ENCODE data around the gene GPC6. TPM values are rescaled to one million over a fixed set of nuclear protein-coding genes. Genes with fewer than 3 reads are reported as not detected.

Gene GPC6
- total and polyA plus RNA-seq, 2 experiments from 2014 or later = 26.0 to 92.8 TPM

- Histone ChIP-seq H2AFZ (no peak overlapping the region), H4K20me1 (ENCODE audit: insufficient read depth, poor library complexity, severe bottlenecking) (no peaks in the 10 kb centered on the region), H3K4me2 (no peak overlapping the region), H3K4me1 (ENCODE audit: insufficient read depth) (no peaks in the 10 kb centered on the region), H3K9me2 (replicated peaks; ENCODE audit: insufficient read depth) (no peaks in the 10 kb centered on the region), H3K27me3 (no peaks in the 10 kb centered on the region), H3K36me3 (replicated peaks; ENCODE audit: insufficient read depth, low read depth) (no peaks in the 10 kb centered on the region), H3K9me3 (ENCODE audit: low read depth) (no peaks in the 10 kb centered on the region), H3K4me3 (no peak overlapping the region), H3K27ac (no peak overlapping the region), H3K79me2 (peaks cover 6% of the 10 kb centered on the region)
- no peak for DNase-seq (ENCODE audit: low spot score)
- no peak for TF ChIP-seq EZH2 (IDR thresholded peaks at IDR 0.05; ENCODE audit: borderline replicate concordance)
- 61% methylated on average over 3 of the region's 3 CpGs for WGBS (ENCODE audit: low lambda C conversion rate, missing lambda C conversion rate)
Measured at GRCh38 chr13:93794197-93794885, 567.7 kb downstream of the GPC6 start.

GRCh38 chr13:93797463-93797862 is 570.9 kb downstream of the GPC6 start:
- H3K27ac ChIP-seq = no peak overlapping the region
- H3K79me2 ChIP-seq = peaks cover 6% of the 10 kb centered on the region
- H3K9me2 ChIP-seq (replicated peaks; ENCODE audit: insufficient read depth) = no peaks in the 10 kb centered on the region
- no peak for DNase-seq (ENCODE audit: low spot score)
- H2AFZ ChIP-seq = no peak overlapping the region
- no peaks in the 10 kb centered on the region for H4K20me1 ChIP-seq (ENCODE audit: insufficient read depth, poor library complexity, severe bottlenecking)
- H3K4me3 ChIP-seq = no peak overlapping the region
- no peak overlapping the region for H3K4me2 ChIP-seq
- WGBS (ENCODE audit: low lambda C conversion rate, missing lambda C conversion rate) = 76% methylated on average over 2 of the region's 2 CpGs
- H3K9me3 ChIP-seq (ENCODE audit: low read depth) = no peaks in the 10 kb centered on the region
- no peaks in the 10 kb centered on the region for H3K4me1 ChIP-seq (ENCODE audit: insufficient read depth)
- TF ChIP-seq EZH2phosphoT487 (IDR thresholded peaks at IDR 0.05; ENCODE audit: low read depth, severe bottlenecking, unreplicated experiment) = no peak
- TF ChIP-seq CTCF (IDR thresholded peaks at IDR 0.05; ENCODE audit: poor library complexity) = no peak
- TF ChIP-seq EZH2 (IDR thresholded peaks at IDR 0.05; ENCODE audit: borderline replicate concordance) = no peak
- no peaks in the 10 kb centered on the region for H3K36me3 ChIP-seq (replicated peaks; ENCODE audit: insufficient read depth, low read depth)
- no peaks in the 10 kb centered on the region for H3K27me3 ChIP-seq

- Histone ChIP-seq H3K36me3 (replicated peaks; ENCODE audit: insufficient read depth, low read depth) (no peaks in the 10 kb centered on the region), H3K9me2 (replicated peaks; ENCODE audit: insufficient read depth) (no peaks in the 10 kb centered on the region), H3K4me2 (no peak overlapping the region), H3K9me3 (ENCODE audit: low read depth) (no peaks in the 10 kb centered on the region), H3K79me2 (peaks cover 6% of the 10 kb centered on the region), H3K4me3 (no peak overlapping the region), H2AFZ (no peak overlapping the region), H4K20me1 (ENCODE audit: insufficient read depth, poor library complexity, severe bottlenecking) (no peaks in the 10 kb centered on the region), H3K27me3 (no peaks in the 10 kb centered on the region), H3K27ac (no peak overlapping the region), H3K4me1 (ENCODE audit: insufficient read depth) (no peaks in the 10 kb centered on the region)
- 87% methylated on average over 3 of the region's 3 CpGs for WGBS (ENCODE audit: low lambda C conversion rate, missing lambda C conversion rate)
- no peak for TF ChIP-seq CTCF (IDR thresholded peaks at IDR 0.05; ENCODE audit: poor library complexity)
- TF ChIP-seq EZH2 (IDR thresholded peaks at IDR 0.05; ENCODE audit: borderline replicate concordance) = no peak
- TF ChIP-seq EZH2phosphoT487 (IDR thresholded peaks at IDR 0.05; ENCODE audit: low read depth, severe bottlenecking, unreplicated experiment) = no peak
- no peak for DNase-seq (ENCODE audit: low spot score)
Measured at GRCh38 chr13:93800342-93800741, 573.7 kb downstream of the GPC6 start.

GRCh38 chr13:93805736-93806135 is 579.1 kb downstream of the GPC6 start:
- Histone ChIP-seq H3K9me2 (replicated peaks; ENCODE audit: insufficient read depth) (no peaks in the 10 kb centered on the region), H4K20me1 (ENCODE audit: insufficient read depth, poor library complexity, severe bottlenecking) (no peaks in the 10 kb centered on the region)

More at GRCh38 chr13:93805736-93806135, 579.1 kb downstream of the GPC6 start:
- no peaks in the 10 kb centered on the region for H3K9me3 ChIP-seq (ENCODE audit: low read depth)
- H2AFZ ChIP-seq = no peak overlapping the region
- no peaks in the 10 kb centered on the region for H3K36me3 ChIP-seq (replicated peaks; ENCODE audit: insufficient read depth, low read depth)
- no peaks in the 10 kb centered on the region for H3K4me1 ChIP-seq (ENCODE audit: insufficient read depth)
- H3K4me3 ChIP-seq = no peak overlapping the region
- no peaks in the 10 kb centered on the region for H3K27me3 ChIP-seq
- WGBS (ENCODE audit: low lambda C conversion rate, missing lambda C conversion rate) = 50% methylated on average over 2 of the region's 2 CpGs
- no peak overlapping the region for H3K4me2 ChIP-seq
- no peak for TF ChIP-seq CTCF (IDR thresholded peaks at IDR 0.05; ENCODE audit: poor library complexity)
- TF ChIP-seq EZH2 (IDR thresholded peaks at IDR 0.05; ENCODE audit: borderline replicate concordance) = no peak
- no peak for TF ChIP-seq EZH2phosphoT487 (IDR thresholded peaks at IDR 0.05; ENCODE audit: low read depth, severe bottlenecking, unreplicated experiment)
- H3K27ac ChIP-seq = no peak overlapping the region
- H3K79me2 ChIP-seq = no peaks in the 10 kb centered on the region
- DNase-seq (ENCODE audit: low spot score) = no peak
